ENCODE data around the gene SAMHD1. TPM values are rescaled to one million over a fixed set of nuclear protein-coding genes. Genes with fewer than 3 reads are reported as not detected.
"Not testable (repeated sequence)": the region's sequence is repeated elsewhere in the genome, so short reads cannot be mapped to it uniquely, and the experiment has no call there.

SAMHD1 gene
- total RNA-seq, 2 donors from 2014 or later: 33.2 to 49.2 TPM

DNA sequence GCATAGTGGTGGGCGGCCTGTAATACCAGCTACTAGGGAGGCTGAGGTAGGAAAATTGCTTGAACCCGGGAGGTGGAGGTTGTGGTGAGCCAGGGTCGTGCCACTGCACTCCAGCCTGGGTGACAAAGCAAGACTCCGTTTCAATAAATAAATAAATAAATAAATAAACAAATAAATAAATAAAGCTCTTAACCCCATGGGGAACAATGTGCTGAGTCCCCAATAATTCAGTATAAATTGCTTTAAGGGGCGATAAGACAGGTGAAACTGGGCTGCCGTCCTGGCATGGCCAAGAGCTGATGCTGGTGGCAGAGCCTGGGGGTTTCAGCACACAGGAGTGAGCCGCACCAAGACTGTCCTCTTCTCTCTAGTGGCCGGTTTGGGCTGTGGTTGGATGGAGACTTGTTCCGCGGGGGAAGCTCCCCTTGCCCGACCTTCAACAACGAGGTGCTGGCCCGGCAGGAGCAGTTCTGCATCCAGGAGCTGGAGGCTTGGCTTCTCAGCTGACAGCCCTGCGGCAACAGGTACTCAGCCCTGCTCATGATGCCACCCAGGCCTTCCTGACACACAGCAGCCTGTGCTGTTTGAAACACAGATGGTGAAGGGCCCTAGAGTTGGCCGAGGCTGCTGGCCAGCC lies 62.5 kb downstream of the SAMHD1 start:
- Mint-ChIP-seq H3K27ac (no peak overlapping the region), H3K36me3 (ENCODE audit: insufficient read depth in 2 of 2) (no peaks in the 10 kb centered on the region), H3K4me1 (ENCODE audit: low read depth) (peaks cover 19% of the 10 kb centered on the region), H3K4me3 (no peak overlapping the region), H3K9me3 (no peaks in the 10 kb centered on the region), H3K27me3 (ENCODE audit: low read depth) (no peaks in the 10 kb centered on the region)
- ATAC-seq (replicated peaks in 1 of 2): no peak
- no peak for DNase-seq

DNA sequence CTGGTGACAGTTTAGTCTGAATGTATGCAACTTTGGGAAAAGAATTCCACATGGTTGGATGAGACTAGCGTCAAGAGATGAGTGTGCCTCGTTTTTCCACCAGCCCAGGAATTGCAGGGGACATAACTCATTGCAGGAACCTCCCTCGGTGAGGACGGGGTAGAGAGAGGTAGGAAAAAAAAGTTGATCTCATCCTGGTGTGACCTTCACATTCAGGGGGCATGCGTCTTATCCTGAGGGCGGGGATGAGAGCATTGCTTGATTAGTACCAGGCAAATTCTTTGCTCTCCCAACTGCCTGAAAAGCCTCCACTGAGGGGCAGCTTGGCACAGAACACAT lies 63.8 kb downstream of the SAMHD1 start:
- Mint-ChIP-seq H3K27me3 (ENCODE audit: low read depth) (no peaks in the 10 kb centered on the region), H3K9me3 (no peaks in the 10 kb centered on the region), H3K27ac (no peak overlapping the region), H3K4me3 (no peak overlapping the region), H3K36me3 (ENCODE audit: insufficient read depth in 2 of 2) (no peaks in the 10 kb centered on the region), H3K4me1 (ENCODE audit: low read depth) (peaks cover 19% of the 10 kb centered on the region)
- ATAC-seq (replicated peaks in 1 of 2) (no peak), DNase-seq (no peak)

DNA sequence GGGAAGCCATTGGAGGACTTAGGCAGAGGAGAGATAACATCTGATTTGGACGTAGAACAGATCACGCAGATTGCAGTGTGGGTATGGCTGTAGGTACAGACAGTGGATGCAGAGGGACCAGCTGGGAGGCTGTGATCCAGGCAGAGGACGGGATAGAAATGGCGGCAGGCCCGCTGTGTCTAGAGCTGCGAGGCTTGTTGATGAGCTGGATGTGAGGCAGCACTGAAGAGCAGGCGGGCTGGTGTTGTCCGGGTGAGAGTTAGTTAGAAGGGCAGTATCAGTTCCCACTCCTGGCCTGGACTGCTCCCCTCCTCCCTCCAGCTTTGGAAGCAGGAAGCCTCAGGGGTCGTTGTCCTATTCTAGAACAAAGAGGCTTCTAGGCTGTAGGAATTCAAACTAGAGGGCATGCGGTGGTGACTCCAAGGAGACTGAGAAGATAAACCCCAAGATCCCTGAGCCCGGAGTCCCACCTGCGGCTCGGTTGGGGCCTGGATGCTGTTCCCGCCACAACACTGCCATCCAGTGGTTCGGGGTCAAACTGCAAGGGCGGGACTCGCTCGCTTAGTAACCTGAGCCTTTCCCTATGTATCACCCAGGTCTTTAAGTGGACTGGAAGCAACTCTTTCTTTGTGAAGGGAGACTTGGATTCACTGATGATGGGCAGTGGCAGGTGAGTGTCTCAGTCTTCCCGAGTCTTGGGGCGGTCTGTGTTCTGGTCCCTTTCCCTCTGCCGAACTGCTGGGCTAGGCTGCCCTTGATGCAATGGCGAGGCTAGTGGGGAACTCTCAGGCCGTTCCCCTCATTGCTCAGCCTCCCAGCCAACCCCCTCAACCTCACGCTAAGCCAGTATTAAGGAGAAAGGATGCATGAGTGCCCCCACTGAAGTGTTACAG lies 64.4 kb downstream of the SAMHD1 start:
- H3K4me3 Mint-ChIP-seq: no peak overlapping the region
- peak overlapping the region; percentile 34 for H3K27ac Mint-ChIP-seq
- H3K27me3 Mint-ChIP-seq (ENCODE audit: low read depth): no peaks in the 10 kb centered on the region
- no peaks in the 10 kb centered on the region for H3K9me3 Mint-ChIP-seq
- DNase-seq: peak; percentile 84 to 86
- peaks cover 20% of the 10 kb centered on the region for H3K4me1 Mint-ChIP-seq (ENCODE audit: low read depth)
- ATAC-seq (replicated peaks in 1 of 2): peak; percentile 85 to 90
- H3K36me3 Mint-ChIP-seq (ENCODE audit: insufficient read depth in 2 of 2): no peaks in the 10 kb centered on the region

DNA sequence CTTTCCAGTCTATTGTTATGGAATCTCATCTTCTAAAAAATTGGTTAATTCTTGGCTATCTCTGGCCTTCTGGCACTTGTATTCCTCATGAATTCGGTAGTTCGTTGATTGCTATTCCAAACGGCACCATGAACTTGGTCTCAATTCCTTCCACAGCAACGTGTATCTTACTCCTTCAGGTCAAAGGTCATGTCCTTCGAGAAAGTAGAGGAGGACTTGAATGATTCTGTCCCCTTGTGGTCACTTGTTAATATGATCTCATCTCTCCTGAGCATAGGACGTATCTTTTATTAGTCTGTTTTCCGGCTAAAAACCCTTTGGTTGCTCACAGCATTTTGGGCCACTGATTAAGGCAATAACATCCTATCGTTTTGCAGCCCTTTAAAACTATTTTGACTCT lies 66.2 kb downstream of the SAMHD1 start:
- H3K36me3 Mint-ChIP-seq (ENCODE audit: insufficient read depth in 2 of 2): no peaks in the 10 kb centered on the region
- DNase-seq (no peak), ATAC-seq (replicated peaks in 1 of 2) (no peak)
- H3K9me3 Mint-ChIP-seq: no peaks in the 10 kb centered on the region
- no peaks in the 10 kb centered on the region for H3K27me3 Mint-ChIP-seq (ENCODE audit: low read depth)
- peaks cover 30% of the 10 kb centered on the region for H3K4me1 Mint-ChIP-seq (ENCODE audit: low read depth)
- H3K27ac Mint-ChIP-seq: no peak overlapping the region
- no peak overlapping the region for H3K4me3 Mint-ChIP-seq

DNA sequence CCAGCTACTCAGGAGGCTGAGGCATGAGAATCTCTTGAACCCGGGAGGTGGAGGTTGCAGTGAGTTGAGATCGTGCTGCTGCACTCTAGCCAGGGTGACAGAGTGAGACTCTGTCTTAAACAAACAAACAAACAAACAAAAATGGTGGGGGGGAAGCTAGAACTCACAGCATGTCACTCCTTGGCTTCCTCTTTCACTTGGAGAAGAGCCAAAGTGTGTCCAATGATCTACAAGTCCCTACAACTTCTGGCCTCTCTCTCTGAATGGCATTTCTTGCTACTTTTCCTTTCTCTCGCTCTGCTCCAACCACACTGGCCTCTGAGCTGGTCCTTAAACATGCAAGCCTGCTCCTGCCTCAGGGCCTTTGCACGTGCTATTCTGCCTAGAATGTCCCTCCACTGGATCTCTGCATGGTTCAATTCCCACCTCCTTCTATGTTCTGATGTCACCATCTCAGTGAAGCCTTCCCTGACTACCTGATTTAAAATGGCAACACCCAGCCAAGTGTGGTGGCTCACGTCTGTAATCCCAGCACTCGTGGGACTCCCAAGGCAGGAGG lies 67.5 kb downstream of the SAMHD1 start:
- no peak for DNase-seq
- Mint-ChIP-seq H3K4me3 (no peak overlapping the region), H3K36me3 (ENCODE audit: insufficient read depth in 2 of 2) (no peaks in the 10 kb centered on the region), H3K27ac (no peak overlapping the region), H3K27me3 (ENCODE audit: low read depth) (no peaks in the 10 kb centered on the region), H3K9me3 (no peaks in the 10 kb centered on the region), H3K4me1 (ENCODE audit: low read depth) (peaks cover 23% of the 10 kb centered on the region)
- ATAC-seq (replicated peaks in 1 of 2): no peak

DNA sequence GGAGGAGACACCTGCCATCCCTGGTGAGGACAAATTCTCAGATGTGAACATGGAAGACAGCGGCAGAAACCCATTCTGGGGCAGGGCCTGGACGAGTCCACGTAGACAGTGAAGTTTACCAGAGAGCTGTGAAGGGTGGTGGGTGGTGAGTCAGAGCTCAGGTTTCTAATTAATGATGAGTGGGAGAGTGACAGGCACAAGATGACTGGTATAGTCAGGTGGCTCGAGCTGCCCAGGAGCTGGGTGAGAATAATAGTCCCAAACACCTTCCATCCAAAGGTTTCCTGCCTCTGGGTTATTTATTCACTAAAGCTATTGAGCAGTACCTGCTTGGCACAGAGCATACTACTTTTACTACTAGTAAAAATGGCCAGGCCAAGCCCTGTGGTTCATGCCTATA lies 69.6 kb downstream of the SAMHD1 start:
- no peak overlapping the region for H3K4me3 Mint-ChIP-seq
- DNase-seq: no peak
- ATAC-seq (replicated peaks in 1 of 2): peak; percentile 79 to 92

DNA sequence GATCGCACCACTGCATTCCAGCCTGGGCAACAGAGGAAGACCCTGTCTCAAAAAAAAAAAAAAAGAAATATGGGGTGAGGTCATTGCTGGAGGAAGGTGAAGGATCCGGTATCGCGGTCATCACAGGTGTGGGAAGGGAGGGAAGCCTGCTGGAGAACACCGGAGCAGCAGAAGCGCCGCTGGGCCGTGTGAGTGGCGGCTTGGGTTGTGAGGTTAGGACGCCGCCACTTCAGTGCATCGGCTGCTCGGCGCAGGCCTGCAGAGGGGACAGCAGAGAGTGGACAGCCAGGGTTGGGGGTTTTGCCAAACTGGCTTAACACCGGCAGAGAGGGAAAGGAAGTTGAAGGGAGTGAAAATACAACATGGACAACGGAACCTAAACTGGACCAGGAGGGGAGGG lies 70.2 kb downstream of the SAMHD1 start:
- Mint-ChIP-seq H3K27me3 (ENCODE audit: low read depth) (no peaks in the 10 kb centered on the region), H3K4me1 (ENCODE audit: low read depth) (peaks cover 14% of the 10 kb centered on the region), H3K4me3 (no peak overlapping the region), H3K9me3 (no peaks in the 10 kb centered on the region), H3K27ac (no peak overlapping the region), H3K36me3 (ENCODE audit: insufficient read depth in 2 of 2) (no peaks in the 10 kb centered on the region)
- ATAC-seq (replicated peaks in 1 of 2) (no peak), DNase-seq (no peak)

More for the DNA sequence above, 69.6 kb downstream of the SAMHD1 start:
- Mint-ChIP-seq H3K27ac (no peak overlapping the region), H3K9me3 (no peaks in the 10 kb centered on the region), H3K4me1 (ENCODE audit: low read depth) (peaks cover 19% of the 10 kb centered on the region), H3K36me3 (ENCODE audit: insufficient read depth in 2 of 2) (no peaks in the 10 kb centered on the region), H3K27me3 (ENCODE audit: low read depth) (no peaks in the 10 kb centered on the region)

DNA sequence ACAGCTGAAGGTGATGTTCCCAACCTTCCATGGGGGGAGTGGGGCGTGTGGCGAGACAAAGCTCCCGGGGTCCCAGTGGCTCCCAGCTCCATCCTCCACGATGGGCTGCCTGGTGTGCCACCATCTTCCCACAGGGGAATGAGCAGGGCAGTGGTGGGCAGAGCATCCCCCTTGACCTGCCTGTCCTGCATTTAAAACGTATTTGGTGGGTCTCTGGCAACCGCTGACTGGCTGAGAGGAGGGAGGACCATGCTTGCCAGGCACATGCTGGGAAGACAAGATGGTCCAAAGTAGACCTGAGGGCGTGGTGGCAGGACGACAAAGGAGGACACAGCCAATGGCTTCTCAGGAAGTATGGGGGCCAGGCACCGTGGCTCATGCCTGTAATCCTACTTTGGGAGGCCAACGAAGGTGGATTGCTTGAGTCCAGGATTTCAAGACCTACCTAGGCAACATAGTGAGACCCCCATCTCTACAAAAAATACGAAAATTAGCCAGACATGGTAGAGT lies 70.7 kb downstream of the SAMHD1 start:
- H3K4me1 Mint-ChIP-seq (ENCODE audit: low read depth): peaks cover 14% of the 10 kb centered on the region
- H3K27me3 Mint-ChIP-seq (ENCODE audit: low read depth): no peaks in the 10 kb centered on the region
- no peaks in the 10 kb centered on the region for H3K36me3 Mint-ChIP-seq (ENCODE audit: insufficient read depth in 2 of 2)
- no peak overlapping the region for H3K27ac Mint-ChIP-seq
- DNase-seq: no peak
- H3K4me3 Mint-ChIP-seq: no peak overlapping the region
- ATAC-seq (replicated peaks in 1 of 2): no peak
- no peaks in the 10 kb centered on the region for H3K9me3 Mint-ChIP-seq

DNA sequence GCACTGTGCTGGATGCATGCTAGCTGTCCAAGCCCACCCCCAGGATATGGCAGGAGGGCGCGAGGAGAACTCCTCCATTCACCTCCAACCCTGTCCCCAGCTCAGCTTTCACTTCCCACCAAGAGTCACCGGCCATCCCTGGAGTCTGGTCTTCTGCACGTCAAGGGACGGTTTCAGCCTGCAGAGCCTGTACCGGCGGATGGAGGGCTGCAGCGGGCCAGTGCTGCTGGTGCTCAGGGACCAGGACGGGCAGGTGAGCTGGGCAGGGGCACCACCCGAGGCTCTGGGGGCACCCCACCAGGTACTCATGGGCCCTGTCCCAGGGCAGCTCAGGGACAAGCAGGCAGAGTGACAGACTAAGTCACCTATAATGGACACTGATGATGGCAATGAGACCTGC lies 72.6 kb downstream of the SAMHD1 start:
- no peak for ATAC-seq (replicated peaks in 1 of 2)
- H3K27ac Mint-ChIP-seq: no peak overlapping the region
- no peaks in the 10 kb centered on the region for H3K27me3 Mint-ChIP-seq (ENCODE audit: low read depth)
- DNase-seq: no peak
- H3K36me3 Mint-ChIP-seq (ENCODE audit: insufficient read depth in 2 of 2): no peaks in the 10 kb centered on the region
- peaks cover 14% of the 10 kb centered on the region for H3K4me1 Mint-ChIP-seq (ENCODE audit: low read depth)
- no peaks in the 10 kb centered on the region for H3K9me3 Mint-ChIP-seq
- H3K4me3 Mint-ChIP-seq: no peak overlapping the region

DNA sequence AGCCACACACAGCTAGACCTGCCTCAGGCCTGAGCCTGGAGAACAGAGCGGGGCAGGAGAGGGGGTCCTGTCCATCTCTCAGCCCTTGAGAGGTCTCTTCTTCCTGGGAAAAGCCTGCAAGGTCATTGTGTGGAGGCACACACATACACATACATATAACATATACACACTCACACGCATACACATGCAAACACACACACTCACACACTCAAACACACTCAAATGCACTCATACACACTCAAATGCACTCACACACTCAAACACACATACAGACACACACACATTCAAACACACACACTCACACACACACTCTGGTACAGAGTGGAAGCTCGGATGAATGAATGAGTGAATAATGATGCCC lies 75.1 kb downstream of the SAMHD1 start:
- H3K9me3 Mint-ChIP-seq: no peaks in the 10 kb centered on the region
- no peak overlapping the region for H3K4me3 Mint-ChIP-seq
- DNase-seq (no peak), ATAC-seq (replicated peaks in 1 of 2) (no peak)
- no peaks in the 10 kb centered on the region for H3K36me3 Mint-ChIP-seq (ENCODE audit: insufficient read depth in 2 of 2)
- H3K27me3 Mint-ChIP-seq (ENCODE audit: low read depth): no peaks in the 10 kb centered on the region
- peaks cover 6% of the 10 kb centered on the region for H3K4me1 Mint-ChIP-seq (ENCODE audit: low read depth)
- H3K27ac Mint-ChIP-seq: no peak overlapping the region

DNA sequence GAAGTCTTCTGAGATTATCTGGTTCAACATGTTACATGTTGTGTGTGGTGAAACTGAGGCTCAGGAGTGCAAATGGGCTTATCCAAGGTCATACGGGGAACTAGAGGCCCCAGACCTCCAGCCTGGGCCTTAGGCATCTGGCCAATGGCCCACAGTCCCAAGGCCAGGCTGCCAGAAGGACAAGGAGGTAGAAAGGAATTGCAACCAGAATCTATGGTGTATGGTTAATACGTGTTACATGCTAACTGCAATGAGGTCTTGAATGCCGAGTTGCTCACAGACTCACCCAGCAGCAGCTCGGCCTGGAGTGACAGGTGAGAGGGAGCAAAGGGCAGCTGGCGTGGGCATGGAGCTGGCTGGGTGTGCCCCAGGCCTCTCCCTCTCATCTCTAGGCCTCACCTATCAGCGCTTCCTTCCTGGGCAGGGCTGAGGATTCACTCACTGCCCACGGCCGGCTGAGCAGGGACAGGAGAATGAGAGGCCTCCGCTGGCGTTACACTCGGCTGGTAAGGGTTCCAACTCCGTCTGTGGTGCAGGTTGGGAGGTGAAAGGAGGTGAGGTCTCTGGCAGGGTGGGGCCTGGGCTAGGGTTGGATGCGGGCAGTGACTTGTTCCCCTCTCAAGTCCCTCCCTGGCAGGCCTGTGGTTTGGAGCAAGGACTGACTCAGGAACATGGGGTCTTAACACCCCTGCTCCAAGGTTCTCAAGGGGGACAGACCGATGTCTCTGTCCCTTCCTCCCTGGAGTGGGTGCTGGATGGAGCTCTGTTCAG lies 75.6 kb downstream of the SAMHD1 start, which contains the start of gene TLDC2:
Gene TLDC2 (plus strand): TSS at position 437 of the 771 bp plus-strand sequence. CDS start 37 bp downstream, at position 474.
- no peak for ATAC-seq (replicated peaks in 1 of 2)
- H3K9me3 Mint-ChIP-seq: no peaks in the 10 kb centered on the region
- no peaks in the 10 kb centered on the region for H3K27me3 Mint-ChIP-seq (ENCODE audit: low read depth)
- no peaks in the 10 kb centered on the region for H3K36me3 Mint-ChIP-seq (ENCODE audit: insufficient read depth in 2 of 2)
- H3K27ac Mint-ChIP-seq: no peak within 1 kb of the TSS
- DNase-seq: no peak
- no peak within 1 kb of the TSS for H3K4me3 Mint-ChIP-seq
- H3K4me1 Mint-ChIP-seq (ENCODE audit: low read depth): no peaks in the 10 kb centered on the region

DNA sequence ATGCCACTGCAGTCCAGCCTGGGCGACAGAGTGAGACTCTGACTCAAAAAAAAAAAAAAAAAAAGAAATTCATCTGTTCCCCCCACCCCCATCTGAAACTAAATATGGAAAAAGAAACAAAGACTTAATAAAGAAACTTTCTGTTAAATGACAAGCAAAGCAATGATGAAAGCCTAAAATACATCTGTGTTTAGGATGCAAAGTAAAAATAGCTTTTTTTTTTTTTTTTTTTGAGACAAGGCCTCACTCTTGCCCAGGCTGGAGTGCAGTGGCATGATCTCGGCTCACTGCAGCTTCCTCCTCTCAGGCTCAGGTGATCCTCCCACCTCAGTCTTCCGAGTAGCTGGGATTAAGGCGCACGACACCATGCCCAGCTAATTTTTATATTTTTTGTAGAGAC lies 76.4 kb downstream of the SAMHD1 start:
- H3K9me3 Mint-ChIP-seq; H3K4me3 Mint-ChIP-seq; H3K27ac Mint-ChIP-seq; H3K36me3 Mint-ChIP-seq (ENCODE audit: insufficient read depth in 2 of 2); H3K4me1 Mint-ChIP-seq (ENCODE audit: low read depth); H3K27me3 Mint-ChIP-seq (ENCODE audit: low read depth); ATAC-seq (replicated peaks in 1 of 2); DNase-seq: not testable (repeated sequence)
